ENCODE data around the gene WASHC4. TPM values are rescaled to one million over a fixed set of nuclear protein-coding genes. Genes with fewer than 3 reads are reported as not detected.

WASHC4 gene
- total RNA-seq, 1 experiment from 2014 or later = 41.2 TPM

GRCh38 chr12:105069936-105070702 is 37.4 kb upstream of the WASHC4 start:
- H3K27ac ChIP-seq (ENCODE audit: insufficient read length, low read depth, low read length) = no peak overlapping the region
- H3K18ac ChIP-seq (ENCODE audit: insufficient read length, low read depth, low read length) = no peak overlapping the region
- H2AFZ ChIP-seq (ENCODE audit: low read length) = no peak overlapping the region
- H3K23me2 ChIP-seq (ENCODE audit: insufficient read length, low read depth, low read length, poor library complexity, severe bottlenecking) = no peaks in the 10 kb centered on the region
- no peak overlapping the region for H3K23ac ChIP-seq (ENCODE audit: insufficient read length, low read depth, low read length)
- no peaks in the 10 kb centered on the region for H3K79me1 ChIP-seq (ENCODE audit: insufficient read depth, low read depth, low read length, poor library complexity, severe bottlenecking)
- Mint-ChIP-seq H3K4me3 (no peak overlapping the region), H3K27ac (no peak overlapping the region), H3K4me1 (peaks cover 0 to 5% of the 10 kb centered on the region in 2 experiments; a peak in 1 of 4 replicates), H3K36me3 (ENCODE audit: insufficient read depth in 1 of 3, low read depth in 3 of 3) (no peaks in the 10 kb centered on the region; a peak in 2 of 7 replicates), H3K27me3 (ENCODE audit: low read depth) (no peaks in the 10 kb centered on the region), H3K9me3 (no peaks in the 10 kb centered on the region)
- H4K5ac ChIP-seq (ENCODE audit: insufficient read length, low read depth, low read length) = no peak overlapping the region
- no peak overlapping the region for H2BK20ac ChIP-seq (ENCODE audit: low read depth, low read length, poor library complexity, severe bottlenecking)
- no peak overlapping the region for H3K9ac ChIP-seq (ENCODE audit: extremely low read depth, insufficient read length, low read length)
- H2BK12ac ChIP-seq (ENCODE audit: insufficient read length, low read depth, low read length) = no peak overlapping the region
- H2BK15ac ChIP-seq (ENCODE audit: low read depth, low read length) = no peak overlapping the region
- no peaks in the 10 kb centered on the region for H3K4me1 ChIP-seq (ENCODE audit: insufficient read depth, low read length)
- no peaks in the 10 kb centered on the region for H3K27me3 ChIP-seq (ENCODE audit: insufficient read depth, low read length)
- no CpG with 5 or more reads among the region's 4 CpGs for WGBS (ENCODE audit: extremely low coverage, insufficient read length, low lambda C conversion rate)
- H4K8ac ChIP-seq (replicated peaks; ENCODE audit: insufficient read length, low read depth, low read length) = no peak overlapping the region
- no peaks in the 10 kb centered on the region for H3K9me3 ChIP-seq (ENCODE audit: control insufficient read depth, low read depth, low read length)
- no peaks in the 10 kb centered on the region for H3K79me2 ChIP-seq (ENCODE audit: insufficient read depth, low read length)
- no peak for DNase-seq
- H3K14ac ChIP-seq (ENCODE audit: insufficient read depth, low read length) = no peak overlapping the region
- H4K20me1 ChIP-seq (ENCODE audit: control insufficient read depth, insufficient read depth, insufficient read length) = no peaks in the 10 kb centered on the region
- H3T11ph ChIP-seq (ENCODE audit: low read length) = no peak overlapping the region
- H2BK120ac ChIP-seq (ENCODE audit: low read depth, low read length, poor library complexity, severe bottlenecking) = no peak overlapping the region
- TF ChIP-seq CTCF (conservative IDR thresholded peaks at IDR 0.05) = no peak
- no peak overlapping the region for H3K4ac ChIP-seq (ENCODE audit: low read depth, low read length)
- H3K4me2 ChIP-seq (ENCODE audit: insufficient read depth, insufficient read length, low read length) = no peak overlapping the region
- no peak overlapping the region for H3K56ac ChIP-seq (ENCODE audit: insufficient read length, low read depth, low read length)
- H4K91ac ChIP-seq (ENCODE audit: insufficient read length, low read depth, low read length) = no peak overlapping the region
- H2AK5ac ChIP-seq (ENCODE audit: insufficient read length, low read length) = no peak overlapping the region
- no peak overlapping the region for H2BK5ac ChIP-seq (ENCODE audit: insufficient read length, low read length)
